T47D (cell line): ENCODE results near the gene IGFALS.

Experiments
- DNase-seq, 2 experiments: peaks; one replicate each; pipeline versions ENCODE4 v3.0.0 to v3.0.0-alpha.2; 2011 to 2012; ENCODE audit warnings: low read depth in 1 of 2, low spot score in 1 of 2
- JUND ChIP-seq: IDR thresholded peaks from 2 replicates; pipeline ENCODE4 v1.6.1; 2012; ENCODE audit warnings: low read depth
- in situ Hi-C: cut with HindIII; loops from 2 replicates; pipeline ENCODE4 v1.10.0; 2016; ENCODE audit warnings: low sequenced_read_pairs, low pct_unique_long_range_greater_than_20kb

IGFALS gene

DNA sequence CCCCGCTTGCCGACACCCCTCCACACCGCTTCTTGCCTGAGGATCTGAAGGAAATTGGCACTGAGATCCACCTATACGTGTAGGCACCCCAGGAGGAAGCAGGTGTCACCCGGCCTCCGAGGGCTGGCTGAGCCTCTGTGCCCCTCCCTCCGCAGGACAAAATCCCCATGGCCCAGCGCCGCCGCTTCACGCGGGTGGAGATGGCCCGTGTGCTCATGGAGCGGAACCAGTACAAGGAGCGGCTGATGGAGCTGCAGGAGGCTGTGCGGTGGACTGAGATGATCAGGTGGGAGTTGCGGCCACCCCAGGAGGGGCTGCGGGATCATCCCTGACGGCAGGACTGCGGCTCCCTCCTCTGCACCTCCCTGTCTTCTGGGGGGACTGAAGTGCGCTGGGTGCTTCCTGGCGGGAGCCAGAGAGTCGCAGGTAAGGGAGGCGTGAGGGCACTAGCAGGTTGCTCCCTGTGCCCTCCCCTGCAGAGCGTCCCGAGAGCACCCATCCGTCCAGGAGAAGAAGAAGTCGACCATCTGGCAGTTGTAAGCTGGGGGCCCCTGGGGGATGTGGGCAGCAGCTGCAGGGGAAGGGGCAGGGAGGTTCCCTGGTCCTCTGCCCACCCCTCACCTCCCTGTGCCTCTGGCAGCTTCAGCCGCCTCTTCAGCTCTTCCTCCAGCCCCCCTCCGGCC, 31.2 kb downstream of the IGFALS start:
- in situ Hi-C loops: no loop called here
- TF ChIP-seq JUND: no peak
- DNase-seq: no peak

DNA sequence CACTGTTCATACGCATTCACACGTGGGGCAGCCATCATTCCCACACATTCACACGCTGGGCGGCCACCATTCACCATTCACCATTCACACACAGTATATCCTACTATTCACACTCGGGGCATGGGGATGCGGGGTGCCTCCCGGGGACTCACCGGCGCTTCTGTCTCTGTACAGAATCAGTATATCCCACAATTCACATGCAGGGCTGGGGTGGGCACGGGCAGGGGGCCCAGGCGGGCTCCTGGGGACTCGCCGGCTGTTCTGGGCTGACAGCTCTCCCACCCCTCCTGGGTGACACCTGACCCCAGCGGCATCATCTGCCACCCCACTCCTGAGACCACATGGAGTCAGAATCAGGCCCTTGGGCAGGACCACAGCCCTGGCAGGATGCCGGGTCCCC, 31.8 kb downstream of the IGFALS start:
- in situ Hi-C loops: no loop called here
- no peak for TF ChIP-seq JUND

DNA sequence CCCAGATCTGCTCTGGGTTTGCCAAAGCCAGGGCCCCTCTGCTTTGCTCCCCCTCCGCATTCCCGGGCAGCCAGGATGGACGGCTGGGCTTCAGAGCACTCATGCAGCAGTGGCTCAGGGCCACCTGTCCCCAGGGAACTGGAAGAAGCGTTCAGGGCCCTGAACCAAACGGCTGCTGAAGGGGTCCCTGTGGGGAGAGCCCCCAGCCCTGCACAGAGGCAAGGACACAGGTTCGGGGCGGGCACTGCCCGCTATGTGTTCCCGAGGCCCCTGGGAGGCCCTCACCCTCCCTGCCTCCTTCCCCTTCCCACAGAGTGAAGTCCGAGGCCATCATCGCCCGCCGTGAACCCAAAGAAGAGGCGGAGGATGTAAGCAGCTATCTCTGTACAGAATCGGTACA, 32.6 kb downstream of the IGFALS start:
- in situ Hi-C loops: no loop called here
- no peak for TF ChIP-seq JUND
- DNase-seq: no peak

More for the DNA sequence above, 31.8 kb downstream of the IGFALS start:
- no peak for DNase-seq

DNA sequence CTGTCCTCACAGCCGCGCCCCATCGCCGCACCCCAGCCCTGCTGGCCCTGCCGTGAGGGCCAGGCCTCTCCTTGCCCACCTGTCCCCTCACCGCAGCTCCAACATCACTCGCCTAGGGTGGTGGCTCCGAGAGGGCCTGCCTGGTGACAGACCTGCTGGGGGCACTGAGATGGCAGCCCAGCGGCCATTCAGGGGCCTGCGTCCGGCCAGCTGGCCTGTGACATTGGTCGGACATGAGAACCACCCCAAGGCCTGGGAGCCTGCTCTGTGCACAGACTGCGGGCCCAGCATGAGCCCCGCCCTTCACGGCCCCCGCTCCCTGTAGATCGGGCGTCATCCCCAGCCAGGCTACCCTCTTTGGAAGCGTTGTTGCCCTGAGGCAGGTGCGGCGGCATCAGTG, 34.0 kb downstream of the IGFALS start:
- in situ Hi-C loops: no loop called here
- no peak for TF ChIP-seq JUND
- no peak for DNase-seq

DNA sequence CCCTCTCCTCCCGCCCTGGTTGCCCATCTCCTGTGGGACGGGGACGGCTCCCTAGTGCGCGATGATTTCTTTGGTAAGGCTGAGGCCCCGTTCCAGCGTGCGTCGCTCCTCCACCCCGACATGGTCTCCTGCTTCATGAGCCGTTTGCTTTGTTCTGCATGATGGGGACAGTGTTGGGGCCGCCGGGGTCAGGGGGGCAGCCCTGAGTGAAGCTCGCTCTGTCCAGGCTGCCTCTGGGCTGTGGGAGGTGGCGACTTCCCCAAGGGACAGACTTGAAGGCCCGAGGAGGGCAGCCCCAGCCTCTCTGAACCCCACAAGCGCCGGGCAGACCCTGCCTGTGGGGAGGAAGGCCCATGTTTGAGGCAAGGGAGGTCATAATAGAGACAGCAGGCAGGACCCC, 34.6 kb downstream of the IGFALS start:
- in situ Hi-C loops: no loop called here
- no peak for TF ChIP-seq JUND
- DNase-seq: no peak

DNA sequence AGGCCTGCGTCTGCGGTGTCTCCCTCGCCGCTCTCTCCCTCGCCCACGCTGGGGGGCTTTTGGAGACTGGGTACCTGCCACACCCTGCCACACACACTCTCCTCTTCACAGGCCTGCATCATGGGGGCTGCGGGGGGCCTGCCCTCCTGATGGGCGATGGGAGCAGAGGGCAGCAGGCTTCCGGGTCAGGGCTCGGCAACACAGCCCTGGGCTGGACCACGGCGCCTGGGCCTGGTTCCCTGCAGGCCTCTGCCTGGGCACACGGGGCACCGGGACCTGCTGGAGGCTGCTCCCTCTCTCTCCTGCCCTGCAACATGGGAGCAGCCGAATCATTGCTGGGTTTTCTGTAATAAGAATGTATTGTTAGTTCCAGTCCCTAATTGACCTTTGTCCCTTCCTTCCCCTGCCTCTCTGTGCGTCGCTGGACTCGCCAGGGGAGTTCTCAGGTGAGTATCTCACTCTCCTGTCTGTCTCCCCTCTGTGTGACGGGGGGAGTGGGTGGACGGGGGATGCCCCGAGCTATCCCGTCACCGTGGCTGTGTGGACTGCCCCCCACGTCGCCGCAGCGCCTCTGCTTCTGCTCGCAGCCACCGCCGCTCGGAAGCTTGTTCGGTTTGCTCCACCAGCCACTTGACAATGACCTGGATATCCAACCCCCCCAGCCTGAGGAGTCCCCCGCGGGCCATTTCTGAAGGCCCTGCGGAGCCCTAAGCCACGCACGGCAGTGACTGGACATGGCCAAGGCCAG, 35.6 kb downstream of the IGFALS start:
- DNase-seq: no peak
- TF ChIP-seq JUND: no peak
- in situ Hi-C loops: no loop called here

DNA sequence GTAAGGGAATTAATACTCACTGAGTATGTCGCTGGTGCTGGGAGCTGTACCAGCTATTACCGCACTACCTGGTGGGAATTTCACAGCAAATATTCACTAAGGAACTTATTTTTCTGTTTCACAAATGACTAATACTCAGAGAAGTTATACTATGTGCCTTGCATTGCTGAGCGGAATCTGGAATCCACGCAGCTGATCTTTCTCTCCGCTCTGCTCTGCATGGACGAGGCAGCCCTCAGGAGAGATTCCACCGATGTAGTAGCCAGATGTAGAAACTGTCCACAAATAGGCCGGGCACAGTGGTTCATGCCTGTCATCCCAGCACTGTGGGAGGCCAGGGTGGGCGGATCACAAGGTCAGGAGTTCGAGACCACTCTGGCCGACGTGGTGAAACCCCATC, 39.3 kb downstream of the IGFALS start:
- in situ Hi-C loops: no loop called here
- no peak for TF ChIP-seq JUND
- DNase-seq: no peak

DNA sequence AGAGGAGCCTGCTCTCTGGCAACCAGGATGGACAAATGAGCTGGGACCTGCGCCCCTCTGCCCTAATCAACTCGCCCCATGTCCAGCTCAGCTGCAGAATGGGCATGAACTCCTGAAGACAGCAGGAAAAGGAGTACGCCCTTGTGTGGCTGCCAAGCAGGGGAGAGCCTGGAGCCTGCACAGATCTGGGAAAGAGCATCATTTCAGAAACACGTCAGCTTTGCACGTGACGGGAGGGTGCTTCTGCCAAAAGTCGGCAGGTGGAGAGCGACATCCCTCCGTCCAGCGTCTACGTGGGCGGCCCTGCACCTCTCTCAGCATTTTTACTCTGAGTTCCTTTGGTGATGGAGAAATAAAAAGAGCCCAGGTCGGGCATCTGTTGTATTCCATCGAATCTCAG, 40.7 kb downstream of the IGFALS start:
- no peak for TF ChIP-seq JUND
- no peak for DNase-seq
- in situ Hi-C loops: no loop called here

DNA sequence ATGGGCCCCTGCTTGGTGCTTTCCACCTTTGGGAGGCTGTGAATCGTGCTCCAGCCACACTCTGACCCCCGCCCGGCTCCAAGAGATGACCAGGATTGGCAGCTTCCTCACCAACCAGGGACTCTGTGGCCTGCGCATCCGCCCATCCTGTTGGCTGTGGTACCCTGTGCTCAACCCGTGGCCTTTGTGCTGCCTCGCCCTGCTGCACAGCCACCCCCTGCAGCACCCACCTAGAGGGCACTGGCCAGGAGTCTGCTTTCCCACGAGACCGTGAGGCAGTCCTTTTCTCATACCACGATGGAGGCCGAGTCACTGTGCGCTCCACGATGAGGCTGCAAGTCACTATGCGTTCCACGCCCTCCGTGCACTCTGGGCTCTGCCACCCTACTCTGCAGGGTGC, 41.6 kb downstream of the IGFALS start:
- in situ Hi-C loops: no loop called here
- no peak for TF ChIP-seq JUND
- DNase-seq: no peak

DNA sequence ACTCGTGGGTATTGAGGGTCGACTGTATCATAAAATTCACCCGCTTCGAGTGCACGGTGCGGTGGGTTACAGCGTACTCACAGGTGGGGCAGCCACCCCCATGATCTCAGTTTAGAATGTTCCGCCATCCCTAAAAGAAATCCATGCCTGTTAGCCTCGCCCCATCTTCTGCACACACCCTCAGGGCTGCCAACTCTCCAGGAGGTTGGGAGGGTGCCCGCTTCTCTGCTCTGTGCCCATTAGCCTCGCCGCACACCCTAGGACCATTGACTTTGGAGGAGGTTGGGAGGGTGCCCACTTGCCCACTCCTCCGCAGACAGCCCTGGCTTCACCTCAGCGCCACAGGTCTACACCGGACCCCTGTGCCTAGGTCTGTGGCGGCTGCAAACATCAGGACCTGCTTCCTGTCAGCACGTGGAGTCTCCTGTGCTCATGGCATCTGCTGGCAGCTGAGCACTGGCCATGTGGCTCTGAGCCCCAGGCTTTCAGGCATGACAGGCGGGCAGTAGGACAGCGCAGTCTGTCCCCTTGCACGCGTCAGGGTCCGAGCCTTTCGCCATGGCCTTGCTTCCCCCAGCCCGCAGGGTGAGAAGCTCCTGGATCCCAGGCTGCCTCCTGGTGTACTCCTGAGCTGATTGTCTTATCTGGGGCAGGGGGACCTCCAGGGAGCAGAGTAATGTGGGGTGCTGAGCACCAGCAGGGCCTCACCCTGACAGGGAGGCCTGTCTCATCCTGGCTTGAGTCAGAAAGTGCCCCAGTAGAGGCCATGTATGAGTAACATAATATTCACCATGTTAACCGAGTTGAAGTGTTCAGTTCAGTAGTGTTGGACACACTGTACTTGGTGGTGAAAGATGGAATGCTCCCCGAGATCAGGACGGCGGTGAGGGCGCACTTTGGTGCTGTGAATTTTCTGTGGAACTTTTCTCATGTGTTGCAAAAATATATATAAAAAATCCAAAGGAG, 44.1 kb downstream of the IGFALS start:
- no peak for TF ChIP-seq JUND
- no peak for DNase-seq
- in situ Hi-C loops: no loop called here

DNA sequence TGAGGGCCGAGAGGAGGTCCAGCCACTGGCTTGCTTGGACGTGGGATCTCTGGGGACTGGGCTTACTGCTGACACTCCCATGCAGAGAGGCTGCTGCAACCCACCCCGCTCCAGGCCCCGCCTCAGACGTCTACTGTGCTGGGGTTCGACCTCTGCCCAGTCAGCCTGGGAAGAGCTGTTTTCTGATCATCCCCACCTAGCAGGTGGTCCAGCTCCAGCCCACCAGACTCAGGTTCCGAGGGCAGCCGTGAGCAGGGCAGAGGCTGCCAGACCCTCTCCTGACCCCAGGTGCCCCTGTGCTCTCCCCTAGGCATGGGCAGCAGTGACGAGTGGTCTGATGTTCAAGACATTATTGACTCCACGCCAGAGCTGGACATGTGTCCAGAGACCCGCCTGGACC, 45.6 kb downstream of the IGFALS start:
- no peak for TF ChIP-seq JUND
- no peak for DNase-seq
- in situ Hi-C loops: no loop called here

DNA sequence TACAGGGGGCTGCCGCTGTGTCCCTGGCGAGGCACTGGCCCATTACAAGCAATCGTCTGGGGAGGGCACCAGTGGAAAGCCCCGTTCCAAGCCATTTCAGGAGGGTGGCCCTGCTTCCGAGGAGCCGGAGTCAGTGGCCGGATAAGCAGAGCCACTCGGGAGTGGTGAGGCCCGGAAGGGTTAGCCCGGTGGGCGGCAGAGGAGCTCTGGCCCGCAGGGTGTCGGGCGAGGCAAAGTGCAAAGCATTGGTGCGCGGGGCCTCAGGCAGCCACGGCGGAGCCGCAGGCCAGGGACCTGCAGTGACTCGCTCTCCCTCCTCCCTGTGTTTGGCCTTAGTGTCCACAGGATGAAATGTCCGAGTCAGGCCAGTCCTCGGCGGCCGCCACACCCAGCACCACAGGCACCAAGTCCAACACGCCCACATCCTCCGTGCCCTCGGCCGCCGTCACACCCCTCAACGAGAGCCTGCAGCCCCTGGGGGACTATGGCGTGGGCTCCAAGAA, 46.8 kb downstream of the IGFALS start:
- no peak for DNase-seq
- in situ Hi-C loops: no loop called here
- TF ChIP-seq JUND: no peak
